Skin epidermis (tissue), 12 donors: ENCODE measurements around the gene CUX1.

Source experiments
- H3K27ac ChIP-seq, 21 experiments: fragments of 200-600 bp; sonication (generic) in 11 of 21; one replicate each; pipeline ENCODE4 v1.5.0; 2020; ENCODE audit warnings: mild to moderate bottlenecking in 3 of 21, inconsistent platforms in 2 of 21, moderate library complexity in 2 of 21
- H3K4me3 ChIP-seq, 7 experiments: fragments of 200-600 bp; sonication (generic) in 2 of 7; one replicate each; pipeline ENCODE4 v1.5.0; 2020; ENCODE audit warnings: inconsistent platforms in 2 of 7, mild to moderate bottlenecking in 2 of 7, moderate library complexity in 1 of 7

CUX1 gene

GRCh38 chr7:102198417-102198956, 381.1 kb downstream of the CUX1 start:
- Histone ChIP-seq H3K4me3 (no peak overlapping the region), H3K27ac (no peak overlapping the region)

GRCh38 chr7:102201576-102201975, 384.1 kb downstream of the CUX1 start:
- H3K27ac ChIP-seq, result no peak overlapping the region
- H3K4me3 ChIP-seq, result no peak overlapping the region

GRCh38 chr7:102202556-102202955, 385.1 kb downstream of the CUX1 start:
- Histone ChIP-seq H3K27ac (no peak overlapping the region), H3K4me3 (no peak overlapping the region)

- Histone ChIP-seq H3K27ac (no peak overlapping the region), H3K4me3 (no peak overlapping the region)
These were observed 385.8 kb downstream of the CUX1 start for GRCh38 chr7:102203218-102203617.

- H3K27ac ChIP-seq, result no peak overlapping the region
- no peak overlapping the region for H3K4me3 ChIP-seq
These were observed 386.8 kb downstream of the CUX1 start for GRCh38 chr7:102204212-102204611.

- Histone ChIP-seq H3K27ac (no peak overlapping the region), H3K4me3 (no peak overlapping the region)
These were observed 388.5 kb downstream of the CUX1 start for GRCh38 chr7:102205915-102206314.

GRCh38 chr7:102208826-102209225, 391.4 kb downstream of the CUX1 start:
- no peak overlapping the region for H3K27ac ChIP-seq
- H3K4me3 ChIP-seq, result no peak overlapping the region

DNA sequence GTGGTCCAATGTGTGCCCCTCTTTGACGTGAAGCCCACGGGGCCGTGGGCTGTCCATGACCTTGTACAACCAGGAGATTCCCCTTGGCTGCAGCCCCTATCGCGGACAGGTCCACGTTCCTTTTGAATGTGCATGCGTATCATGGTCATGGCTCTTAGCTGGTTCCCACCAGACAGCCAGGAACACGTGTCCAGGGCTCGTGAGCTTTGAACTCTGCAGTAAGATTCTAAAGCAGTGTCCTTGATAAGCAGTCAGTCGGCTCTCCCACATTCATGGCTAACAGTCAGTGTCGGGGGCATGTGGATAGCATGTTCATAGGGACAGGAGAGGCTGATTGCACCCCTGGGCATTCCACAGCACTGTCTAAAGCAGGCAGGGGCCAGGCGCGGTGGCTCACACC, 393.4 kb downstream of the CUX1 start:
- Histone ChIP-seq H3K4me3 (no peak overlapping the region), H3K27ac (no peak overlapping the region)

DNA sequence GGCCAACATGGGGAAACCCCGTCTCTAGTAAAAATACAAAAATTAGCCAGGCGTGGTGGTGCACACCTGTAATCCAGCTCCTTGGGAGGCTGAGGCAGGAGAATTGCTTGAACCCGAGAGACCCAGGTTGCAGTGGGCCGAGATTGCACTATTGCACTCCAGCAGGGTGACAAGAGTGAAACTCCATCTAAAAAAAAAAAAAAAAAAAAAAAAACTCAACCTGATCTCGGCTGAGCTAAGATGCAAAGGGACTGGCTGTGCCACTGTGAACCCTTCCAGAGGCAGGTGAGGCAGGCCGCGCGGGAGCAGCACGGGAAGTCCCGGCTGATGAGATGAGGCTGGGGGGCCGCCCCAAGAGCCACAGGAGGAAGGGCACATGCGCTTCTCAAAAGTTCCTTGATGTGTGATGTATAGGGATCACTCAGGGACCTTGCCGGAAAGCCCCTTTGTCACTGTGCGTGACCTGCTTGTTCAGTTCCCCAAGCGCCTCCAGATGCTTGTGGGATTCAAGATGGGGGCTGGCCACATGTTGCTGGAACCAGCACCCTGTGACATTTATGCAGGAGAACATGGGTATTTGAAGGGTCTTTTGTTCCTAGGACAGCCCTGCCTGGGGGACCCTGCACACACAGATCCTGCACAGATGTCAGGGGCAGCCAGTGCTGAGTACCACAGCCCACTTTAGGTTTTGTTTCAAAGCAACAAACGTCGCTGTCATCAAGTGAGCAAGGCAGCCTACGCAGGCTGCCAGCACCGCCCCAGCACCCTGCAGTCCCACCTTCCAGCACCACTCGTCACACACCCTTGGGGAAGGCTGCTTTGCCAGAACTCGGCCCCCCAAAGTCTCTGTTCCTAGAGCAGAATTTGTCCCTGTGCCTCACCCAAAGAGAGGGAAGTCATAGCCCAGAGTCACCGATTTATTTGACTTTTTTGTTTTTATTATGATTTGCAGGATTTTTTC, 394.4 kb downstream of the CUX1 start:
- no peak overlapping the region for H3K4me3 ChIP-seq
- no peak overlapping the region for H3K27ac ChIP-seq

- no peak overlapping the region for H3K27ac ChIP-seq
These were observed 397.1 kb downstream of the CUX1 start for GRCh38 chr7:102214477-102215072.

DNA sequence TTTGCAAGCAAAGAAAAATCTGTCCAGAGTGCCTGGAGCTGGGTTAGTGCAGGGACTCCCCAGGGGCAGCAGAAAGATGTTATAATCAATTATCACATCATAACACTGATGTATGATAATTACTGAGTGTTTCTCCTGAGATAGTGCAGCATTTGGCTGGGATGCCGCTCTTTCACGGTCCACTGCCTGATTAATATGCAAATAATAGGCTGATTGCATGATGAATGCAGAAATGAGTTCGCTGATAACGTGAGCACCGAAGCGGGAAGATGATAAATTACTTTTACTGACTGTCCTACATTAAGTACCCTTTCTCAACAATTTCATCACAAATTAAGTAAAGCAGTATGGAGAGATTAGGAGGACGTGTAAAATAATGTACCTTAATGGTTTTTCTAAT, 397.8 kb downstream of the CUX1 start:
- H3K27ac ChIP-seq, result no peak overlapping the region
- H3K4me3 ChIP-seq, result no peak overlapping the region

More at GRCh38 chr7:102214477-102215072, 397.1 kb downstream of the CUX1 start:
- no peak overlapping the region for H3K4me3 ChIP-seq

- H3K27ac ChIP-seq, result no peak overlapping the region
- H3K4me3 ChIP-seq, result no peak overlapping the region
These were observed 398.3 kb downstream of the CUX1 start for GRCh38 chr7:102215711-102216110.

GRCh38 chr7:102216573-102217314, 399.3 kb downstream of the CUX1 start:
- Histone ChIP-seq H3K27ac (no peak overlapping the region), H3K4me3 (no peak overlapping the region)

GRCh38 chr7:102220229-102220850, 402.9 kb downstream of the CUX1 start:
- Histone ChIP-seq H3K27ac (no peak overlapping the region), H3K4me3 (no peak overlapping the region)

DNA sequence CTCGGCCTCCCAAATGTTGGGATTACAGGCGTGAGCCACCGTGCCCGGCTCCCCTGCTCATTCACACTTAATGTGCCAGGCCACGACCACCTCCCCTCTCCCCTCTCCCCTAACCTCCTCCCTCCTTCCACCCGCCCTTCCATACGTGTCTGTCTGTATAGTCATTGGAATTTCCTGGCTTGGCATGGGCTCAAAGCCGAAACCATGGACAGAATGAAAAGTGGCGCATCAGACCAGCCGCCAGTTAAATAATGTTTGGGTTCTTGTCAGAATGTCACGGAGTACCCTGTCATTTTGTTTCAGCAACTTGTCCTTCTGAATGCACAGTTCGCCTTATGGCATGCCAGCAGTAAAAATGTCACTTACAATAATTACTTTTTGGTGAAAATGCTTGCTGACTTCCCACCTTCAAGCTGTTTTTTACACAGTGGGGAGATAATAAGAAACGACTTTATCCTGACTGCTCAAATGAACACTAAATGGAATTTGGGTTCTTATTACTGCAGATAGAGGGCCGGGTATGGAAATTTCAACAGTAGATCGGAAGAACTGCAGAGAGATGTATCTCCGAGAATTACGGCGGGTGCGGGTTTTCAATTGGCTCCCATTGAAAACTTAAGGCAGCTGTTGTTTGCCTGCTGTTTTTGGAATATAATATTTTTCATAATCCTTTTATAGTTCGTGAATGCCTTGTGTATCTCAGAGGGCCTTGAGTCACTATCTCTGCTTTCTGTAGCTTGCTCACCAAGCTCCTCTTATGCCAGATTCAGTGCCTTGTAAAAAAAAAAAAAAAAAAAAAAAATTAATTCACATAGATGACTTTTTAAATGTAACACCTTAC, 403.8 kb downstream of the CUX1 start:
- H3K27ac ChIP-seq, result no peak overlapping the region
- H3K4me3 ChIP-seq, result no peak overlapping the region

- H3K4me3 ChIP-seq, result no peak overlapping the region
- no peak overlapping the region for H3K27ac ChIP-seq
These were observed 404.5 kb downstream of the CUX1 start for GRCh38 chr7:102221961-102222360.

DNA sequence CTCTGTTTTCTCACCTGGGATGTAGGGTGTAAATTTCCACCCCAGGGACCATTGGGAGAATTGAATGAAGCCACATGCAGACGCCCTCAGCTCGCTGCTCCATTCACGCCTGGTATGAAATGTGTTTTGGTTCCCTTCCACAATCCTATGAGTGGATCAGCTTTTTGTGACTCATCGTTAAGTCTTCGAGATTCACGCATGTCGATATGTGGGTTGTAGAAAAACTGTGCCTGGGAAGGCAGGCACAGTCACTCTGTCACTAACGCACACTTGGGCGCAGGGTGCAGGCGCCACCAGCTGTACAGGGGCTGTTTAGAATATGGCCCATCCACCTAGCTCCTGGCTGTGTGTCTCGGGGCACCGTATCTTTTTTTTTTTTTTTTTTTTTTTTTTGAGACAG, 405.0 kb downstream of the CUX1 start:
- no peak overlapping the region for H3K27ac ChIP-seq

DNA sequence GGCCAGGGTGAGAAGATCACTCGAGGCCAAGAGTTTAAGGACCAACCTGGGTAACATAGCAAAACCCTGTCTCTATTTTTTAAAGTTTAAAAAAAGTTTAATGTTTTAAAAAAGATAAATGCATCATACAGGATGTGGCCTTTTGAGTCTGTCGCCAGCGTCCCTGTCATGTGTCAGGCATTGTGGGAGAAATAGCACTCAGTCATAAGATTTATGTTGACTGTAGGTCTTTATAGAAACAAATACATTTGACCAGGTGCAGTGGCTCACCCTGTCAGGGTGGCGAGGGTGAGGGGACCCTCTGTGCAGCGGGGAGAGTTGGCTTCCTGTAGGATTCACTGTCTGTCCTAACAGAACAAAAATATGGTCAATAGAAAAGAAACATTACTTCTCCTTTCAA, 405.8 kb downstream of the CUX1 start:
- Histone ChIP-seq H3K4me3 (no peak overlapping the region), H3K27ac (no peak overlapping the region)

More for the DNA sequence above, 405.0 kb downstream of the CUX1 start:
- no peak overlapping the region for H3K4me3 ChIP-seq

GRCh38 chr7:102225025-102225424, 407.6 kb downstream of the CUX1 start:
- Histone ChIP-seq H3K27ac (no peak overlapping the region), H3K4me3 (no peak overlapping the region)
